Measurements from ENCODE around the gene NOSIP. TPM values are rescaled to one million over a fixed set of nuclear protein-coding genes. Genes with fewer than 3 reads are reported as not detected.

NOSIP gene
- total RNA-seq, 2 experiments from 2014 or later: 202 to 203 TPM

GRCh38 chr19:49564616-49565045, 15.7 kb downstream of the NOSIP start:
- Histone ChIP-seq H3K36me3 (ENCODE audit: insufficient read depth, low read length) (peaks cover 3% of the 10 kb centered on the region), H3K4me1 (ENCODE audit: insufficient read depth, low read length) (peaks cover 99% of the 10 kb centered on the region), H3K9me3 (ENCODE audit: control insufficient read depth in 1 of 2, insufficient read depth in 1 of 2, low read length in 2 of 2) (no peaks in the 10 kb centered on the region), H3K27ac (ENCODE audit: low read depth in 1 of 2, low read length in 2 of 2) (peak overlapping the region; percentile 73 to 77), H3K27me3 (ENCODE audit: control insufficient read depth in 1 of 2, insufficient read depth in 2 of 2, low read length in 2 of 2) (no peaks in the 10 kb centered on the region), H3K4me3 (ENCODE audit: low read length) (no peak overlapping the region)
- POLR2A ChIA-PET: interaction anchor here (0.9 to 6.5 kb wide), 4 partner anchors 9 to 111 kb away, joined by 5 to 105 read pairs (median 10); partner anchors contain the start of gene ALDH16A1
- peaks cover 81% of the 10 kb centered on the region for H3K4me1 Mint-ChIP-seq (ENCODE audit: low read depth)
- no peaks in the 10 kb centered on the region for H3K9me3 Mint-ChIP-seq
- H3K36me3 Mint-ChIP-seq (ENCODE audit: low read depth): peaks cover 22% of the 10 kb centered on the region
- peak in 5 of 14 experiments; percentile 40 to 70 (median 53) for DNase-seq
- TF ChIP-seq CTCF (IDR thresholded peaks at IDR 0.05): no peak
- no peaks in the 10 kb centered on the region for H3K27me3 Mint-ChIP-seq
- H3K4me3 Mint-ChIP-seq: peak overlapping the region; percentile 86
- peak overlapping the region; percentile 89 for H3K27ac Mint-ChIP-seq
- CTCF ChIA-PET: interaction anchor here (1.2 to 3.3 kb wide), 3 partner anchors 15 to 58 kb away, joined by 3 to 14 read pairs (median 9); no protein-coding TSS in a partner anchor
- intact Hi-C loops (cut with DNase I, micrococcal nuclease): no loop called here
- peak; percentile 38 for ATAC-seq (ENCODE audit: poor library complexity)

GRCh38 chr19:49560358-49560900, 19.9 kb downstream of the NOSIP start:
- Histone ChIP-seq H3K4me1 (ENCODE audit: insufficient read depth, low read length) (peaks cover 96% of the 10 kb centered on the region), H3K9me3 (ENCODE audit: control insufficient read depth in 1 of 2, insufficient read depth in 1 of 2, low read length in 2 of 2) (peaks cover 0 to 14% of the 10 kb centered on the region in 2 experiments), H3K27me3 (ENCODE audit: control insufficient read depth in 1 of 2, insufficient read depth in 2 of 2, low read length in 2 of 2) (peaks cover 0 to 3% of the 10 kb centered on the region in 2 experiments), H3K4me3 (ENCODE audit: low read length) (peak overlapping the region; percentile 68), H3K36me3 (ENCODE audit: insufficient read depth, low read length) (peaks cover 41% of the 10 kb centered on the region), H3K27ac (ENCODE audit: low read depth in 1 of 2, low read length in 2 of 2) (peak overlapping the region; percentile 61 to 77)
- peak in 9 of 14 experiments; percentile 35 to 79 (median 53) for DNase-seq
- peak overlapping the region; percentile 95 for H3K4me3 Mint-ChIP-seq
- ChIA-PET POLR2A (interaction anchor here (0.5 to 5.3 kb wide), 10 partner anchors 10 to 926 kb away, joined by 3 to 123 read pairs (median 4); partner anchors contain the start of genes RCN3 and RPS11), CTCF (interaction anchor here (1.1 to 5.2 kb wide), 4 partner anchors 10 to 54 kb away, joined by 3 to 62 read pairs (median 6); no protein-coding TSS in a partner anchor)
- peaks cover 56% of the 10 kb centered on the region for H3K36me3 Mint-ChIP-seq (ENCODE audit: low read depth)
- H3K27me3 Mint-ChIP-seq: no peaks in the 10 kb centered on the region
- H3K27ac Mint-ChIP-seq: peak overlapping the region; percentile 89
- no peaks in the 10 kb centered on the region for H3K9me3 Mint-ChIP-seq
- intact Hi-C loops (cut with DNase I, micrococcal nuclease): no loop called here
- TF ChIP-seq CTCF (IDR thresholded peaks at IDR 0.05): no peak
- peak; percentile 10 for ATAC-seq (ENCODE audit: poor library complexity)
- H3K4me1 Mint-ChIP-seq (ENCODE audit: low read depth): peaks cover 78% of the 10 kb centered on the region

- peak in 2 of 14 experiments; percentile 40 to 48 for DNase-seq
Measured at GRCh38 chr19:49559928-49560327, 20.4 kb downstream of the NOSIP start.

More at GRCh38 chr19:49559928-49560327, 20.4 kb downstream of the NOSIP start:
- Mint-ChIP-seq H3K4me1 (ENCODE audit: low read depth) (peaks cover 78% of the 10 kb centered on the region), H3K27me3 (no peaks in the 10 kb centered on the region), H3K36me3 (ENCODE audit: low read depth) (peaks cover 61% of the 10 kb centered on the region), H3K4me3 (peak overlapping the region; percentile 95), H3K27ac (peak overlapping the region; percentile 89), H3K9me3 (no peaks in the 10 kb centered on the region)
- peaks cover 96% of the 10 kb centered on the region for H3K4me1 ChIP-seq (ENCODE audit: insufficient read depth, low read length)
- peak overlapping the region; percentile 68 for H3K4me3 ChIP-seq (ENCODE audit: low read length)
- H3K36me3 ChIP-seq (ENCODE audit: insufficient read depth, low read length): peaks cover 45% of the 10 kb centered on the region
- peaks cover 0 to 3% of the 10 kb centered on the region in 2 experiments for H3K27me3 ChIP-seq (ENCODE audit: control insufficient read depth in 1 of 2, insufficient read depth in 2 of 2, low read length in 2 of 2)
- POLR2A ChIA-PET: interaction anchor here (0.5 to 5.3 kb wide), 12 partner anchors 9 to 318 kb away, joined by 3 to 123 read pairs (median 6); partner anchors contain the start of genes AKT1S1, PRR12, RCN3 and RPS11
- intact Hi-C loops (cut with DNase I, micrococcal nuclease): no loop called here
- no peak for ATAC-seq (ENCODE audit: poor library complexity)
- TF ChIP-seq CTCF (IDR thresholded peaks at IDR 0.05): no peak
- CTCF ChIA-PET: interaction anchor here (1.1 to 5.2 kb wide), 4 partner anchors 9 to 53 kb away, joined by 3 to 62 read pairs (median 6); no protein-coding TSS in a partner anchor
- peak overlapping the region; percentile 61 to 77 for H3K27ac ChIP-seq (ENCODE audit: low read depth in 1 of 2, low read length in 2 of 2)
- peaks cover 0 to 15% of the 10 kb centered on the region in 2 experiments for H3K9me3 ChIP-seq (ENCODE audit: control insufficient read depth in 1 of 2, insufficient read depth in 1 of 2, low read length in 2 of 2)

Data from CD4-positive, alpha-beta T cell (primary cell).